ENCODE results near the gene ATP5PD.

The ATP5PD gene

GRCh38 chr17:75084039-75084660, 37.4 kb upstream of the ATP5PD start:
- no peak overlapping the region for H3K4me3 ChIP-seq (replicated peaks; ENCODE audit: low read depth, low read length)
- no peak for TF ChIP-seq CTCF (IDR thresholded peaks at IDR 0.05; ENCODE audit: low read depth, low read length, missing control alignments)
- DNase-seq (ENCODE audit: extremely low read depth, low read depth) = no peak

- no peak overlapping the region for H3K4me3 ChIP-seq (replicated peaks; ENCODE audit: low read depth, low read length)
- no peak for DNase-seq (ENCODE audit: extremely low read depth, low read depth)
- TF ChIP-seq CTCF (IDR thresholded peaks at IDR 0.05; ENCODE audit: low read depth, low read length, missing control alignments) = no peak
Observed at GRCh38 chr17:75082683-75083082, 35.9 kb upstream of the ATP5PD start.

DNA sequence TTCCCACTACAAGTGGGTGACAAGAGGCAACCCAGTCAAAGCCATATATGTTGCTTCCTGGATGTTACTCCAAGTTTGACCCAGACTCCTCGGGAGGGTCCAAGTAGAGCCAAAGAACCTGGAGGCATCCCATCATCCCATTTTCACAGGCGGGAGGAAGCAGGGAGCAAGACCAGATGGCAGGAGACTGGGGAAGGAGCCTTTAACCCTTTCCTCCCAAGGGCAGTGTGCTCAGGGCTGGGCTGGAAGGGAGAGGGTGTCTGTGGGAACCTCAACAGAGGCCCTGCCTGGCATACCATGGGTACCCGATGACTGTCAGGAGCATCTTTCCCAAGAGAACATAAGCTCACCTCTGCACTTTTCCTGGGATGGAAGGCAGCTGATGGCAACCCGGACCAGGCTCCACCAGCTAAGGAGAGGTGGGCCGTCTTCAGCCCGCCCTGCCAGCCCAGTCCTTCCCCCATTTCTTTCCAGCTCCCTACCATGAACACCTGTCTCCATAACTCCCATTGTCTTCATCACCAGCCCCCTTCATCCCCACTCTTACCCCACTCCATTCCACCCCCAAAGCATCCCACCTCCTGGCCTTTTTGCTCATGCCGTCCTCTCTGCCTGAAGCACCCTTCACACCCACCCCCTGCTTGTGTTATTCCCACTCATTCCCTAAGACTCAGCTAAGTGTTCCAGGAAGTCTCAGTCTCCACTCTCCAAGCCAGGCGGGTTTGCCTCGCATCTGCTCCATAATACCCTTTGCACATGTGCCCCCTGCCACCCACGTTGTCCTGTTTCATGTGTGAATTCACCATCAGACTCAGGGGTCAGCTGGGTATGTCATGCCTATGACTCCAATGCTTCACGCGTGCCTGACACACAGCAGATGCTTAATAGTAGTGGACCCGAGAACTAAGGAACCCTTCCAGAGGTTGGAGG, 35.1 kb upstream of the ATP5PD start:
- TF ChIP-seq CTCF (IDR thresholded peaks at IDR 0.05; ENCODE audit: low read depth, low read length, missing control alignments) = no peak
- DNase-seq (ENCODE audit: extremely low read depth, low read depth) = no peak

GRCh38 chr17:75079023-75079373, 32.2 kb upstream of the ATP5PD start:
- no peak for TF ChIP-seq CTCF (IDR thresholded peaks at IDR 0.05; ENCODE audit: low read depth, low read length, missing control alignments)
- no peak for DNase-seq (ENCODE audit: extremely low read depth, low read depth)
- no peak overlapping the region for H3K4me3 ChIP-seq (replicated peaks; ENCODE audit: low read depth, low read length)

More for the DNA sequence above, 35.1 kb upstream of the ATP5PD start:
- no peak overlapping the region for H3K4me3 ChIP-seq (replicated peaks; ENCODE audit: low read depth, low read length)

- no peak for TF ChIP-seq CTCF (IDR thresholded peaks at IDR 0.05; ENCODE audit: low read depth, low read length, missing control alignments)
- DNase-seq (ENCODE audit: extremely low read depth, low read depth) = no peak
- H3K4me3 ChIP-seq (replicated peaks; ENCODE audit: low read depth, low read length) = no peak overlapping the region
Observed at GRCh38 chr17:75078284-75079022, 31.7 kb upstream of the ATP5PD start.

DNA sequence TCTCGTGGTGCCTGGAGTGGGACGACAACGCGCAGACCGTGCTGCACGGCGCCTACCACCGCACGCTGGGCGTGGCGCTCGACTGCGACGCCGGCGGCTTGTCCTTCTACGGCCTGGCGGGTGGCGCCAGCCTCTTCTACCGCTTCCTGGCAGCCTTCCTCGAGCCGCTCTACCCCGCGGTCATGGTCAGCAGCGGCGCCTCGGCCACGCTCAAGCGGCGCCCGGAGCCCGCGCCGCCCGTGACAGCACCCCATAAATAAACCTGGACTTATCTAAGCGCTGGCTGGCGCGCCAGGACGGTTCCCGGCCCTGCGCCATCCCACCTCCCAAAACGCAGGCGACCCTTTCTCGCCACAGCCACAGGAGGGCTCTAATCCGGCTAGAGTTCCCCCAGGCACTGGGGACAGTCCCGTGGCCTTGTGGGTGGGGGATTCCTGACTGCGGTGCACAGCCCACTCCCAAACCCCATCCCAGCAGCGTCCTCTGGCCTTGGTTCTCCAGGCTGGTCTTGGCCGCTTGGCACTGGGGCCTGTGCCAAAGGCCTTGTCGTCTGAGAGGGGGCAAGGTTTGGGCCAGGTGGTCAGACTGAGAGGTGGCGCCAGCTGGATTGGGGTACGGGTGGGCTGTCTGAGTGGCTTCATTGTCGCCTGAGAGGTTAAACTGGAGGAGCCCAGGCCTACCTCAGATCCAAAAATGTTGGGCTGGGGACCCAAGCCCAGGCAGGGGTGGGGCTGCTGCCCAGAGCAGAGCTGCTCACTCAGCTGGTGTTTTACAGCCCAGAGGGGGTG, 30.9 kb upstream of the ATP5PD start:
- TF ChIP-seq CTCF (IDR thresholded peaks at IDR 0.05; ENCODE audit: low read depth, low read length, missing control alignments) = no peak
- H3K4me3 ChIP-seq (replicated peaks; ENCODE audit: low read depth, low read length) = no peak overlapping the region
- DNase-seq (ENCODE audit: extremely low read depth, low read depth) = no peak
